WTC11 (cell line): ENCODE measurements around the gene CDH6.

Experiments used
- CDX4 ChIP-seq: fragments of 250-450 bp; sonication (Bioruptor Pico); IDR thresholded peaks from 2 replicates; pipeline ENCODE4 v1.9.0; 2021; ENCODE audit warnings: moderate library complexity, mild to moderate bottlenecking, inconsistent platforms, borderline replicate concordance
- CTCF ChIP-seq: fragments of 200-600 bp; IDR thresholded peaks from 2 replicates; pipeline ENCODE4 v1.8.0; 2022; ENCODE audit warnings: antibody characterized with exemption
- IRF2 ChIP-seq: sonication (generic); formaldehyde crosslinking; IDR thresholded peaks from 2 replicates; pipeline ENCODE4 v1.8.0; 2022; ENCODE audit warnings: low read depth, missing genetic modification reagents, borderline replicate concordance
- SOX15 ChIP-seq: fragments of 250-450 bp; sonication (Bioruptor Pico); IDR thresholded peaks from 2 replicates; pipeline ENCODE4 v1.9.0; 2021; ENCODE audit warnings: mild to moderate bottlenecking
- TEAD1 ChIP-seq: sonication (generic); formaldehyde crosslinking; IDR thresholded peaks from 2 replicates; pipeline ENCODE4 v1.8.0; 2022; ENCODE audit warnings: mild to moderate bottlenecking, missing genetic modification reagents

DNA sequence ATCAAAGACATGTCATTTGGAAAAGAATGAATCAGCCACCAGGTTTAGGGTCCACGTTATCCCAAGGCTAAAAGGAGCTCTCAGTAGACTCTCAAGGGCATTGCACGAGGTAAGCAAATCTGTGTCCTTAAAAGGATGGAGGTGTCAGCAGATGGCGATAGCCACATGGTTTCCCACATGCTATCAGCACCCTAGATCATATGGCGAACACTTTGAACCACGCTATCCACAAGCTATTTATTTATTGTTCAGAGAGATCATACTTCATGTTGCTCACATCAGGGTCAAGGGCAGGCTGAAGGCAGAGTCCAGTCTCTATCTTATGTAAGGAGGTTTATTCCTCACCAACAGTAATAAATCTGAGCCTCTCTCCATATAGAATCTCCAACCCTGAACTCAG lies 43.7 kb downstream of the CDH6 start:
- TF ChIP-seq TEAD1 (no peak), CTCF (no peak), CDX4 (CRISPR knock-in tag) (no peak), SOX15 (CRISPR knock-in tag) (no peak), IRF2 (CRISPR knock-in tag) (no peak)
